KOPT-K1 (cell line): Measurements from ENCODE around the gene NELFB.

ENCODE experiments used
- H3K27ac ChIP-seq: fragments of 200-600 bp; sonication (generic); 2 replicates; pipeline ENCODE4 v1.5.1; 2016; ENCODE audit warnings: antibody characterized with exemption, mild to moderate bottlenecking, low read depth, low read length; ENCODE audit not compliant: poor library complexity, severe bottlenecking
- H3K36me3 ChIP-seq: fragments of 200-600 bp; sonication (generic); 2 replicates; pipeline ENCODE4 v1.5.1; 2017; ENCODE audit warnings: antibody characterized with exemption, mild to moderate bottlenecking, low read length, moderate library complexity; ENCODE audit not compliant: insufficient read depth
- H3K9me3 ChIP-seq: fragments of 200-600 bp; sonication (generic); 2 replicates; pipeline ENCODE4 v1.5.1; 2017; ENCODE audit warnings: antibody characterized with exemption, low read length, mild to moderate bottlenecking; ENCODE audit not compliant: insufficient read depth, poor library complexity, severe bottlenecking

Gene NELFB

DNA sequence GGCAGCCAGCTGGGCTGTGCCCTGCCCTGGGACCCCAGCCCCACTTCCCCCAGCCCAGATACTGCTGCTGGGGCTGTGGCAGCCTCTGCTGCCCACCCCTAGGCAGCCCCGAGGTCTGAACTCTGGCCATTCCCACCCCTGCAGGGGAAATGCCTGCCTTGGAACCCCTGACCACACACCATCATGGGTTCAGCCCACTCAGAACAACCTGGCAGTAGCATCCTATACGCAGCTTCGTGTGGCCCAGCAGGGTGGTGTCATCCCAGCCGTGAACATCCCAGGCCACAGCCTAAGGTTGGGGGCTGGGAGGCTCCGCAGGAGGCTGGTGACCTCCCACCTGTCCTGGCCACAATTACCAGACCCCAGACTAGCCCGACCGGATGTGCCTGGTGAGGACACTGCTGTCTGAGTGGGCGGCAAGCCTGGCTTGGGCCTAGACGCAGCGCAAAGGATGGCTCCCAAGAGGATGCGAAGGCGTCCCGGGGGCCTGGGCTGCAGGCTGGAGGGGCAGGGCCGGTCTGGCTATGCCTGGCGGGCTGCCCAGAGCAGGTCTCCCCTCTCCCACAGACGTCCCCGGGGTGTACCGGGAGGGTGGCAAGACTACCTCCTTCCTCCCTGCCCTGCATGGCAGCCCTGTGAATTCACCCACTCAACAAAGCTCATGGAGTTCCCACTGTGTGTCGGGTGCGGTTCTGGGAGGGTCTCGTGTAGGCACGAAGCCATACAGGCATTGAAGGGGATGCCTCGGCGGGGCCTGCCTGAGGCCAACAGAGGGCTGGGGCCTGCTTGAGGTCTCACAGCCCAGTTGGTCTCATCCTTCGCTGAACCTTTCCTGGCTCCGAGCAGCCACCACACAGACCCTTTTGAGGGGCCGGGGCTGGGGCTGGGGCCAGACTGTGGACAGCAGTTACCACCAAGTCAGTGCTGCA is 25.9 kb upstream of the NELFB start:
- no peak overlapping the region for H3K27ac ChIP-seq
- no peaks in the 10 kb centered on the region for H3K36me3 ChIP-seq
- H3K9me3 ChIP-seq = no peaks in the 10 kb centered on the region

DNA sequence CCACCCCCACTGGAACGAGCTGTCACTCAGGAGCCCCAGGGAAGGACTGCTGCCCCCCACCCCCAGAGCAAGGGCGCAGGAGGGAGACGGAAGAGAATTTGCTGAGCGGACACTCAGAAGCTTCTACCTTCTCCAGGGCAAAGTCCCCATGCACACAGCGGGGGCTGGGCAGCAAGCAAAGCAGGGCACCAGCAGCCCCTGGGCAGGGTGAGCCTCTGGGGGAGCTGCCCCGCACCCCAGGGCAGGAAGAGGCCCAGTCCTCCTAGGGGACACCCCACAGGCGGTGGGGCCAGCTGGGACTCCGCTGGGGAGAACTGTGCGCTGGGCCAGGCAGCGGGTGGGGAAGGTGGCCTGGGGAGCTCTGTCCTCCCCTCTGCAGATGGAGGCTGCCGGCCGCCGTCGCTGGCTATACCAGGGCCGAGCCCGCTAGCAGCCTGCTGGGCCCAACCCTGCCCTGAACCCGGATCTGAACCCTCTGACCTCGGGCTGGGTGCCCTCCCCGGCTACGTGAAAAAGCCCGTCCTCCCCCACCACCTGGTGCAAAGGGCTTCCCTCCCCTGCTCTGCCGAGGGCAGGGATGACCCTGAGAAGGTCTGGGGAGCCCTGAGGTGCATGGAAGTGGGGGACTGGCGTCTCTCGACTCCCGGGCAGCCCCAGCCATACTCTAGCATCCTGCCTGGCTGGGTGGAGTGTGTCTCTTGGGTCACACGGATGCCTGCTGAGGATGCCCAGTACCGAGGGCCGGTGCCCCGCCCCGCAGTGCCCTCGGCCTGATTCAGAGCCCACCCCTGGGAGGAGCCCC is 25.0 kb upstream of the NELFB start:
- Histone ChIP-seq H3K27ac (no peak overlapping the region), H3K9me3 (no peaks in the 10 kb centered on the region), H3K36me3 (no peaks in the 10 kb centered on the region)

DNA sequence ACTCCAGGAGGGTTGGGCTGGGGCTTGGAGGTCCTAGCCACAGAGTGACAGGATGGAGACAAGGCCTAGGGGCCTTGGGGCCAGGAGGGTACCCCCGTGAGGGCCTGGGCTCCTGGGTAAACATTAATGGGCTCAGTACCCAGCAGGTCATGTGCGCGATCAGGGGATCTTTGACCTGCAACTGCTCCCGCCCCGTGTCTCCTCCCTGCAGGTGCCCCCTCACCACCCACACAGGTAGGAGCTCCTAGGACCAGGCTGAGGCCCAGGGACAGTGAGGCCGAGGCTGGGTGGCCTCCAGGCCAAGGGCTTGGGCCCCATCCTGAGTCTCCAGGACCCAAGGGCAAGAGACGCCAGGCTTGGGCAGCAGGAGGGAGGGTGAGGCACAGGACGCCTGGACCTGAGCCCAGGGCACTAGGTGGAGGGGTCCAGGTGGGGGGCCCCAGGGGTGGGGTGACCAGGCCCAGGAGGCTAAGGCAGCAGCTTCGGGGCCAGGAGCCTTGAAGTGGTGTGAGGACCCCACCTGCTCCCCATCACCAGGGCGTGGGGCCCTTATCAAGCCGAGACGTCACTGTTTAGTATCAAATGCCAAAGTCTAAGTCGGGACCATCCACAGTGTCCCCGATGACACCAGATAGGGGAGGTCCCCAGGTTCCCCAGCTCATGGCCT is 24.3 kb upstream of the NELFB start, which contains the start of gene SLC34A3:
SLC34A3 (plus strand) TSS at position 197 of the 667 bp plus-strand sequence. CDS start 802 bp downstream, outside the sequence.
- no peak within 1 kb of the TSS for H3K27ac ChIP-seq
- no peaks in the 10 kb centered on the region for H3K9me3 ChIP-seq
- H3K36me3 ChIP-seq = no peaks in the 10 kb centered on the region

DNA sequence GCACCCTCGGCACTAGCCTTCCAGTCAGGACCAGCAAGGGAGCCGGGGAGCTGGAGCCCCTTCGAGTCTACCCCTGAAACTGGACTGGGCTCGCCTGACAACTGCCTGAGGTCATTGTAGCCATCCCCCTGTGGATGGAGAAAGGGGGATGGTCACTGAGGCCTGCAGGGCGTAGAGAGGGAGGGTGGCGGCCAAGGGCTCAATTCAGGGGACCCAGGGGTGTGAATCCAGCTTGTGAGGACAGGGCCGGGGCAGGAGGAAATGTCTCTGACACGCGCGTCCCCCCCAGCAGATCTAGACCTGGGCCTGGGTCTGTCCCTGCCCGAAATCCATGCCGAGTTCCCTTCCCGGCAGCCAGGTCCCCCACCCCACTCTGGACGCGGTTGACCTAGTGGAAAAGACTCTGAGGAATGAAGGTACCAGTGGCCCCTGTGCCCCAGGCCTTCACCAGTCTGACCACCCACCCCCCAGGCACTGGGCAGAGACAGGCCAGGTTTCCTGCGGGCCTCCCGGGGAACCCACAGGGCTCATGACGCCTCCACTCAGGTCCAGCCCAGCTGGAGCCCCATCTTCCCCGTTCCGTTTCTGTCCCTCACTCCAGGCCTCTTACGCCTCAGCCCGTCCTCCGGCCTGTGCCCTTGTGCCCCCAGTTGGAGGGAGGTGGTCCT is 23.6 kb upstream of the NELFB start:
- H3K36me3 ChIP-seq = no peaks in the 10 kb centered on the region
- no peak overlapping the region for H3K27ac ChIP-seq
- no peaks in the 10 kb centered on the region for H3K9me3 ChIP-seq

DNA sequence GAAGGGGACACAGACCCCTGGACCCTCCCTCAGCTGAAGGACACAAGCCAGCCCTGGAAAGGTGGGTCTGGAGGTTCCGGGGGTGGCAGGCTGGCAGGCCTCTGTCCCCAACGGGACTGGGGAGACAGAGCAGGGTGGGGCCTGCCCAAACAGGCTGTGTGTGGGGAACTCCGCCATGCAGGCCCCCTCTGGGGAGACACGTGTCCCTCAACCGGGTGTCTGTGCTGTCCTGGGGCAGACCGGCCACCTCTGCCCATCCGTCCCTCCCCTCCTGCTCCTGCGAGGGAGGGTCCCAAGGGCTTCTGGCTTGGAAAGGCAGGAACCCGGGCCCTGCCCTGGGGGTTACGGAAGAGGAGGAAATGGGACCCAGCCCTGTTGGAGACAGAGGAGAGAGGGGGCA is 23.0 kb upstream of the NELFB start:
- H3K36me3 ChIP-seq = no peaks in the 10 kb centered on the region
- no peaks in the 10 kb centered on the region for H3K9me3 ChIP-seq
- no peak overlapping the region for H3K27ac ChIP-seq

DNA sequence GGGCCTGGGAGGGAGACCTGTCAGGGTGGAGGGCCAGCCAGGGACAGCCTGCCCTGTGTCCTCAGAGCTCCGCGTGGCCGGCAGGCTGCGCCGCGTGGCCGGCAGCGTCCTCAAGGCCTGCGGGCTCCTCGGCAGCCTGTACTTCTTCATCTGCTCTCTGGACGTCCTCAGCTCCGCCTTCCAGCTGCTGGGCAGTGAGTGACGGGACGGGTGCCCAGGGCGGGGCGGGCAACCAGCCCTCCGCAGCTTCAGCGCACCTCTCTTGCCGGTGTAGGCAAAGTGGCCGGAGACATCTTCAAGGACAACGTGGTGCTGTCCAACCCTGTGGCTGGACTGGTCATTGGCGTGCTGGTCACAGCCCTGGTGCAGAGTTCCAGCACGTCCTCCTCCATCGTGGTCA is 22.6 kb upstream of the NELFB start:
- H3K36me3 ChIP-seq = no peaks in the 10 kb centered on the region
- H3K27ac ChIP-seq = no peak overlapping the region
- H3K9me3 ChIP-seq = no peaks in the 10 kb centered on the region

DNA sequence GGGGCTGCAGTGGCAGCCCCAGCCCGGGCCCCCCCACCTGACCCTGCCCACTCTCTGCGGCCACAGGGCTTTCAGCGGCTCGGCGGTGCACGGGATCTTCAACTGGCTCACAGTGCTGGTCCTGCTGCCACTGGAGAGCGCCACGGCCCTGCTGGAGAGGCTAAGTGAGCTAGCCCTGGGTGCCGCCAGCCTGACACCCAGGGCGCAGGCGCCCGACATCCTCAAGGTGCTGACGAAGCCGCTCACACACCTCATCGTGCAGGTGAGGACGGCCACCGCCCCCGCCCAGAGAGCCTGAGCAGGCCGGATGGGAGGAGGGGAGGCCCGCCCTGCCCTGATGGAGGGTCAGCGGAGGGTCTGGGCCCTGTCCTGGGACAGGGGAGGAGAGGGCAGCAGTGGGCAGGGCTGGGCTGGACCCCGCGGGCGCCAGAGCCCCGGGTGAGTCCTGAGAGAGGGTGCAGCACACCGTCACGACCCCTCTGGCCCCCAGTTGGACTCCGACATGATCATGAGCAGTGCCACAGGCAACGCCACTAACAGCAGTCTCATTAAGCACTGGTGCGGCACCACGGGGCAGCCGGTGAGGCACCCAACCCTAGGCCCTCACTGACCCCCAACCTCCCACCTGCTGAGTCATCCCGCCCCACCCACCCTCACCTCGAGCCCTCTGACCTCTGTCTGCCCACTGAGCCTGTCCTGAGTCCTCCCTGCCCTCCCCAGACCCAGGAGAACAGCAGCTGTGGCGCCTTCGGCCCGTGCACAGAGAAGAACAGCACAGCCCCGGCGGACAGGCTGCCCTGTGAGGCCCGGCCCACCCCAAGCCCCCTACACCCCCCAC is 21.8 kb upstream of the NELFB start:
- Histone ChIP-seq H3K36me3 (no peaks in the 10 kb centered on the region), H3K27ac (no peak overlapping the region)

DNA sequence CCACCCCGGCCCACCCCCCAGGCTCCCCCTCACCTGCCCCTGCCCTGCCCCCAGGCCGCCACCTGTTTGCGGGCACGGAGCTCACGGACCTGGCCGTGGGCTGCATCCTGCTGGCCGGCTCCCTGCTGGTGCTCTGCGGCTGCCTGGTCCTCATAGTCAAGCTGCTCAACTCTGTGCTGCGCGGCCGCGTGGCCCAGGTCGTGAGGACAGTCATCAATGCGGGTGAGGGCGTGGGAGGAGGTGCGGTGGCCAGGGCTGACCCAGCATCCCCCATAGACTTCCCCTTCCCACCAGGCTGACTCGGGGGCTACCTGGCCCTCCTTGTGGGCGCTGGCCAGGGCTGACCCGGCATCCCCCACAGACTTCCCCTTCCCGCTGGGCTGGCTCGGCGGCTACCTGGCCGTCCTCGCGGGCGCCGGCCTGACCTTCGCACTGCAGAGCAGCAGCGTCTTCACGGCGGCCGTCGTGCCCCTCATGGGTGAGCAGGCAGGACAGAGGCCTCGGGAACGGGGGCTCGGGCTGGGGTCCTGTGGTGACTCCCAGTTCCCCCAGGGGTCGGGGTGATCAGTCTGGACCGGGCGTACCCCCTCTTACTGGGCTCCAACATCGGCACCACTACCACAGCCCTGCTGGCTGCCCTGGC is 21.0 kb upstream of the NELFB start:
- Histone ChIP-seq H3K9me3 (no peaks in the 10 kb centered on the region), H3K36me3 (no peaks in the 10 kb centered on the region), H3K27ac (no peak overlapping the region)

More for the DNA sequence above, 21.8 kb upstream of the NELFB start:
- no peaks in the 10 kb centered on the region for H3K9me3 ChIP-seq

DNA sequence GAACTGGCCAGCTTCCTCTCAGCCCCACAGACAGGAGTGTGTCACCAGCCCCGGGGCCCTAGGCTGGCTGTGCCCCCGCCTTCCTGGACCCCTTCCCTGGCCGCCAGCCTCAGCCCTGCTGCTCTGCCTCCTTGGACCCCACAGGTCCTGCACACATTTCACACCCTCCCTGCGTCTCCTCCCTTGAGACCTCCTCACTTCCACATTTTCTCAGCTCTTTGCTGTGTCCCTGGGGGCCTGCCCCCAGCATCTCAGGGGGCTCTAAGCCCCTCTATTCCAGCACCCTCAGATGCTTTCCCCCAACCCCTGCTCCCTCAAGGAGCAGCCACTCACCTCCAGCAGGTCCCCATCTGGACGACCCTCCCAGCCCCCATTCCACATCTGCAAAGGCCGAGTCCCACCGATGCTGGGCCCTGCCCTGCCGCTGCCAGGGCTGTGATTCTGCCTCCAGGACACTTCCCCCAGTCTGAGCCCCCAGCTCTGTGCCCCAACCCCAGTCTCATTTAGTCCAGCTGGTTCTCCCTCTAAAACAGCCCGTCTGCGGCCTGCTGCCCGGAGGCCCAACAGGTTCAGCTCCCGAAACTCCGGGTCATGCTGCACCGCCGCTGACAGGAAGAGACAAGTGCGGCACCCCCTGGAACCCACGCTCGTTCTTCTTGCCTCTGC is 20.2 kb upstream of the NELFB start:
- Histone ChIP-seq H3K27ac (no peak overlapping the region), H3K36me3 (no peaks in the 10 kb centered on the region), H3K9me3 (no peaks in the 10 kb centered on the region)

DNA sequence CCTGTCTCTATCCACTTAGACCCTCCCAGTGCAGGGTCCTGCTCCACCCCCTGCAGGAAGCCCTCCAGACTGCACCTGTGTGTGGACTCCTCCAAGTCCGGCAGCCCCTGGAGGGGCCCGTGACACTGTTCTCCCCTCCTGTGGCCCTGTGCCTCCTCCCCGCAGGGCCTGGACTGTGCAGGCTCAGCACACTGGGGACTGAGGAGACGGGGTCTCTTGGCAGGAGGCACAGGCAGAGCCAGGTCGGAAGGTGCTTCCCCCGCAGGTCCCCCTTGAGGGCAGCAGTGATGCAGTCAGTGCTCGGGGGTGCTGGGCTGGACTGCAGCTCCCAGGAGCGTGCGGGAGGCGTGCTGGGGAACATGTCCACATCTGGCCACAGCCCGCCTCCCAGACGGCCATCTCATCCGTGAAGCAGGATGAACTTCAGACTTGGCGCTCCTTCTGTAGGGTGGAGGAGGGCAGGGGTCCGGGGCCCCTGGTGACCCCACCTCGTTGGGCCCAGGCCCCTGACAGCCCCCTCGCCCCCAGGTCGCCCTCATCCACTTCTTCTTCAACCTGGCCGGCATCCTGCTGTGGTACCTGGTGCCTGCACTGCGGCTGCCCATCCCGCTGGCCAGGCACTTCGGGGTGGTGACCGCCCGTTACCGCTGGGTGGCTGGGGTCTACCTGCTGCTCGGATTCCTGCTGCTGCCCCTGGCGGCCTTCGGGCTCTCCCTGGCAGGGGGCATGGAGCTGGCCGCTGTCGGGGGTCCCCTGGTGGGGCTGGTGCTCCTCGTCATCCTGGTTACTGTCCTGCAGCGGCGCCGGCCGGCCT is 19.5 kb upstream of the NELFB start:
- no peaks in the 10 kb centered on the region for H3K9me3 ChIP-seq
- no peak overlapping the region for H3K27ac ChIP-seq

DNA sequence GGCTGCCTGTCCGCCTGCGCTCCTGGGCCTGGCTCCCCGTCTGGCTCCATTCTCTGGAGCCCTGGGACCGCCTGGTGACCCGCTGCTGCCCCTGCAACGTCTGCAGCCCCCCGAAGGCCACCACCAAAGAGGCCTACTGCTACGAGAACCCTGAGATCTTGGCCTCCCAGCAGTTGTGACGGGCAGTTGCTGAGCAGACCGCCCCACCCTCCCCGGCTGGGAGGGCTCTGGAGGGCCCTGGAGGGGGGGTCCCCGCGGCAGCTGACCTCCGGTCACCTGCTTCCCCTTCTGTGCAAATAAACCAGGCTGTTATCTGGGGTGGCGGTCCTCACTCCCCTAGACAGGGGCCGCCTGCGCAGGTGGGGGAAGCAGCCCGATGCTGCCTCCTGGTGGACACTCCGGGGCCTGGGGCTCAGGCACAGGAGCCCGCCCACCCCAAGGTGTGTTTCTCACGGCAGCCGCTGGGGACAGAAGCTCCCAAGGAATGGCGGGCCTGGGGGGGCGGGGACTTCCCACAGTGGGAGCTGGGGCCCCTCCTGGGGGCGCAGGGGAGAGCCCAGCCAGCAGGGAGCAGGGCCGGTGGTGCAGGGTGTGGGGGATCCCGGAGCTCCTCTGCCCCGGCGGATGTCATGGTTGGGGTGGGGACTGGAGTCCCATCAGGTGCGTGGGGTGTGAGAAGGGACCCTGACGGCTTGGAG is 18.7 kb upstream of the NELFB start:
- H3K27ac ChIP-seq = no peak overlapping the region
- H3K36me3 ChIP-seq = no peaks in the 10 kb centered on the region
- H3K9me3 ChIP-seq = no peaks in the 10 kb centered on the region

More for the DNA sequence above, 19.5 kb upstream of the NELFB start:
- H3K36me3 ChIP-seq = no peaks in the 10 kb centered on the region

DNA sequence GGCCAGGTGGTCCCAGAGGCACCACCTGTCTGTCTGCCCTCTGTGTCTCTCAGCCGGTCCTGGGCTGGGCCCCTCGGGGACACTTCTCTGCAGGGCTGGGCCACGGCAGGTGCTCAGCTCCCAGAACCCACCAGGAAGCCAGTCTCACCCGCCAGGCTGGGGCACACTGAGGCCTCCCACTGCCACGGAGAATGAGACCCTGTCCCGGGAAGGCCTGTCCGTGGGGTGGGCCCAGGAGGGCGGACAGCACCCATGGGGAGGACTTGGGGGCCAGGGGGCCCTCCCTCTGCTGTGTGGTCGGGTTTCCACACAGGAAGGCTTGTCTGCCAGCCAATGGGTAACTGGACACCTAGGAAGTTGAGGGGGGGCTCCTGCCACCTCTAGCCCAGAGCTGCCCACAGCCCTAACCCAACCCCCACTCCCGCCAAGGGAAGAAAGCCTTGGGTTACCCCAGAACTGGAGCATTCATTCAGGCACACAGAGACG is 18.1 kb upstream of the NELFB start:
- Histone ChIP-seq H3K27ac (no peak overlapping the region), H3K9me3 (no peaks in the 10 kb centered on the region), H3K36me3 (peaks cover 2% of the 10 kb centered on the region)
